HuH-7 (cell line): ENCODE data around the gene KLHL29.

ENCODE experiments used
- DNase-seq: peaks from one replicate; pipeline ENCODE4 v3.0.0; 2011; ENCODE audit warnings: low spot score

KLHL29 gene

DNA sequence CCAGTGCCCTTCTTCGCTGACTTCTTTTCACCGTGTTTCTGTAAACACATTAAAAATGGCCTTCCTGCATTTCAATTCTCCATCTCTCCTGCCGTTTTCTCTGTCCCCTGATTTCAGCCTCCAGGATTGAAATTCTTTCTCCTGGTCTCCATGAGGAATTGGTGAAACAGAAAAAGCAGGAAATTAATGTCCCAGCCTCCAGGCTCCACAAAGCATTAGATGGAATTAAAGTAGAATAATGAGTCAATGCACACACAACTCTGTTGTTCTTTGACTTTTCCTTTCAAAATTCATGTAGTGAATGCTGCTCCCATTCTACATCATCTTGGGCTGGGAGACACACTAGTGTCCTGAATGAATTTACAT is 209.5 kb downstream of the KLHL29 start:
- no peak for DNase-seq

DNA sequence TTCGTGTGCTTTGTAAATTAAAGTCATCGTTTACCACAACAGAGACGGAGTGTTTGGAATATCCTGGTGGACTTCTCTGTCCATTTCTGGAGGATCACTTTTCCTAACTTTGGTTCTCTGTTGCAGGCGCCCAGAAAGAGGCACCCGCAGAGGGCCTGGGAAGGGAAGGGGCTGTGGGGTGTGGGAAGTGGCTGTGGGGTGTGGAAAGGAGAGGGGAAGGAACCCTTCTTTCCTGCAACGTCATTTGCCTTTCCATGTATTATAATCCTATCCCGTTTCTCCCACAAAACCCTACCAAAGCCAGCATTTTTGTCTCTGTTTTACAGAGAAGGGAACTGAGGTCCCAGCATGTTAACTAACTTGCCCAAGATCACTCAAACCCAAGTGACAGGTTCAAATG is 210.0 kb downstream of the KLHL29 start:
- DNase-seq: no peak

DNA sequence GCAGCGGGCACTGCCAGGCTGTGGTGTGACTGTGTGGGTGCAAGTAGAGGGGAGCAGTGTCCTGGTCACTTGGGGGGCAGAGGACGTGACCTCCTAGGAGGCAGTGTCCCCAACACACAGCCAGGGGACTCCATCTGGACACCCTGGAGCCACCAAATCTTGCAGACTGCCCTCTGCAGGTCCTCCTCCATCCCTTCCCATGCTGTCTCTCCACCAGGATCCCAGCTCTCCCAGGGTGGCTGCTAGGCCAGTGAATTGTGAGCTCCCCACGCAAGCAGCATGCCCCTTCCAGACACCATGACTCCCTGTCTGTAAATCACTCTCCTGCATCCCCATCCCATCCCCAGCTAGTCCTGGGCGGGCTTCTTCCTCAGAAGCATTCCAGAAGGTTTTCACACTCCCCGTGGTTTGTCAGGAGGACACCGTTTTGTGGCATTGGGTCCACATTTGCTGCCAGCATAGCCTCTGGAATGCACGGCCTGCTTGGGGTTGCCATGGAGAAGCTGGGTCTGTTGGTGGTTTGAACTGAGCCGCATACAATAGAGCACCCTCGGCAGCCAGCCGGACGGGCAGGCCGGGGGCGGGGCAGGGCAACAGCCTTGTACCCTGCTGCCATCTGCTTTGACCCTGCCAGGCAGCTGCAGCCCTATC is 210.7 kb downstream of the KLHL29 start:
- DNase-seq: no peak

DNA sequence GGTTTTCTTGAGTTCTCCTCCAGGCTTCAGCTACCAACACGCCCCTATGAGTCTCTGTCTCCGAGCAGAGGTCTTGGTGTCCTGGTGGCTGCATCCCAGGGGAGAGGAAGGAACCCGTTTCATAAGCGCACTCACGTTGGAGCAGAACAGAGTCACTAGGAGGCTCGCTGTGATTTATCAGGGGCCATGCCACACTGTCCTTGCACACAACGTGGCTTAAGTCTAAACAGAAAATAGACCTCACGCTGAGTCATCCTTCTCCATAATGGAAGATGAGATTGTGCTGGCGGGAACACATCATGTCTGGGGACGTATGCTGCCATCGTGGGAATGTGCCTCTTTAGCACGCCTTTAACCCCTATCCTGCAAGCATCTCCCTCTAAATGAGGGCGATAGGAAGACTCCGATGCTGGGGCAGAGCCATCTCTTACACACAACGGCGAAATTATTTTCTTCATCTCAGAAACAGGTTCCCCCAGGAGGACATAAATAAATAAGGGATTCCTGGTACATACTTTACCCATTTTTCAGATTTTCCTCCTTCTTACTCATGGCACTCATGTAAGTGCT is 211.4 kb downstream of the KLHL29 start:
- DNase-seq: no peak

DNA sequence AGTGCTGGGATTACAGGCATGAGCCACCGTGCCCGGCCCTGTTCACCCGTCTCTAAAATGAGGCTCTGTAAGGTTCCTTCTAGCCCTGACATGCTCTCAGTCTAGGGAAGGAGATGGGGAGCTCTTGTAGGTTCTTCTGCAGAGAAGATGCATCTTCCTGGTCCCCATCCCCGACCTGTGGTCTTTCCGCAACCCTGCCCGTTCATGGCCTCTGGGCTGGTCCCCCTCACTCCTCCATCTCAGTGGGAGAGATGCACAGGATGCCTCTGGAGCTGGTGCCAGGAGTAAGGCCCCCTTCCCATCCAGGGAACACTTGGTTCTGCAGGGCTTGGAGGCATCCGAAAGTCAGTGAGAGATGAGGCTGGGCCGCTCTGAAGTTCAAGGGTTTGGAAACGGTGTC is 212.7 kb downstream of the KLHL29 start:
- DNase-seq: no peak

DNA sequence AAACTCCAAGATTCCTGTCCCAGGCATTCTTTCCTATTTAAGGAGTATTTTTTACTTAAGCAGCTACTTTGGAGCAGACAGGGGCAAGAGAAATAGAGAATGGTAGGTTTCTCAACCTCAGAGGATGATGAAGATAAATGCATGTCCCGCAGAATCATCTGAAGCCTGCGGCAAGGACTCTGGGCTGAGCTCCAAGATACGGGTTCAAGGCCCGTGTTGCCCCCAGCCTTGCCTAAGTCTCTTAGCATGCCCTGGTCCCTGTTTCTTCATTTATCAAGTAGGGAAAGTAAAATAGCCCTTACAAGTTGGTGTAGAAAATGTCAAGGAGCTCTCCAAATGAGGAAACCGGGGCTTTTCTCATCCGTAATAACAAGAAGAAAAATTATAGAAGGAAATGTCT is 214.0 kb downstream of the KLHL29 start:
- no peak for DNase-seq

DNA sequence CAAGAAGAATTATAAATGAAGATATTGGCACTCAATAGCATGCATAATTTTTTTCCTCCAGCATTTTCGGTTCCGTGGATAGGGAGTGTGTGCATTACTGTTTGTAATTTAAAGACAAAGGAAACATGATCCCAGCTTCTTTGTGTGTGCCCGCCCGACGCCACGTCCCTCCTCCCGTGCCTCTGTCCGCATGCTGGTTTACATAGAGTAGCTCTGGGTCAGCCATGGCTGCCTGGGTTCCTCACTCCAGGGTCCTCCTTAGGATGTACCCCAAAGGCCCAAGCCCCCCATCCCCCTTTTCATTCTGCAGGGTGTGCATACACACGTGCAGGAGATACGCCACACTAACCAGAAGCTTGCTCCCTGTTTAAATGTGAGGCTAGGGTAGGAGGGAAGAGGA is 214.7 kb downstream of the KLHL29 start:
- DNase-seq: no peak

DNA sequence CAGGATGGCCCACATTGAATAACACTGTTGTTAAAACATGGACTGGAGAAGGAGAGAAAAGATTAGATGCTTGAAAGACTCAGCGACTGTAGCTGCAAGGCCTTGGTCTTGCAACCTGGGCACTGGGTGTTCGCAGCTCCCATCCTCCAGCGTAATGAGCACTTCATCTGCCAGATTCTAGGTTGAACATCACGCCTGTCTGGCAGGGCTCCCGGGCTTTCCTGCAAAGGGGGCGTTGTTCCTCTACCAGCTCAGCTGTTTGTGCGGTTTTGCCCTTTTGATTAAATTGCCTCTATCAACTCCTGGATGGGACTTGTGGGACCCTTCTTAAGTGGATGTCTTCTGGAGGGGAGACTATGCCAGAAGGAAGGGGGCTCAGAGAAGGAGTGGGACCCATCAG is 215.4 kb downstream of the KLHL29 start:
- no peak for DNase-seq

DNA sequence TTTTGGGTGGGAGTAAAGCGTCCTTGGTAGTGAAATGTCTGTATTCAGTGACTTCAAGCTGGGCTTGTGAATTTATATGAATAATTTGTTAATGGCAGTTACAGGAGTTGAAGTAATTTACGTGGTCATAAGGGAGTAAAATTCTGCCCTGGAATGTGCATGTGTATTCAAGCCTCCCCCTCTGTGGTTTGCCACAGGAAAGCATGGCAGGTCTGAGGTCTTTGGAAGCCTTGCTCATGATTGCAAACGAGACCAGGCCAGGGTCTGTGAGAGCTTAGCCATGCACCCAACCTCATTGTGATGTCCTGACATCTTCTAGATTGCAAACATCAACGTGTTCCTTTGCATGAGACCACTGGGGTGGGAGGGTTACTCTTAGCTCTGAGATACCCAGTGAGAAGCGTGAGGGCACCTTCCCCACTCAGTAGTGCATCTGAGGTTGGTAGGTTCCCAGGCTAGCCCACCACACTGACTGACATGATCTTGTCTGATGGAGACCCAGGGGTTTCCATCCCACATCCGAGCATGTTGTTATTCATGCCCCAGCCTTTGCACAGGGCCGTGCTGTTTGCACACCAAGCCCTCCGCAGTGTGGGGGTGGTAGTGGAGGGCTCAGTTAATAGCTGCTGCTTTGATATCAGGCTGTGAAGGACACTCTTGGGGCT is 216.5 kb downstream of the KLHL29 start:
- no peak for DNase-seq

DNA sequence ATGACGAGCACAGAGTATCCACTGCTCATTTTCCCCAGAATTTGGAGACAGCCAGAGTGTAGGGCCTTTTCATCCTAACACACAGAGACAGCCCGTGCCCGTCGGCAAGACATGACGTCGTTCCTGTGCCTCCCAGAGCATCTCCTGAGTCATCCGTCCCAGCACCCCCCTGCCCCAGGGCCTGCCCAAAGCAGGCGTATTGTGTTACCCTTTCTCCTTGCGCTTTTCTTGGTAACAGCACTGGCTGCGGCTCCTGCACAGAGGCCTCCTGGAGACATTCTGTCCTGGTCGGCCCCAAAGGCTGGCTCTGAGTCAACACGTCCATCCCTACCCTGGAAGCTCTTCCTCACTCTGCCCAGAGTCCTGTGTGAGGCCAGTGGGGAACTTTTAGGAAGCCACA is 217.1 kb downstream of the KLHL29 start:
- DNase-seq: no peak

DNA sequence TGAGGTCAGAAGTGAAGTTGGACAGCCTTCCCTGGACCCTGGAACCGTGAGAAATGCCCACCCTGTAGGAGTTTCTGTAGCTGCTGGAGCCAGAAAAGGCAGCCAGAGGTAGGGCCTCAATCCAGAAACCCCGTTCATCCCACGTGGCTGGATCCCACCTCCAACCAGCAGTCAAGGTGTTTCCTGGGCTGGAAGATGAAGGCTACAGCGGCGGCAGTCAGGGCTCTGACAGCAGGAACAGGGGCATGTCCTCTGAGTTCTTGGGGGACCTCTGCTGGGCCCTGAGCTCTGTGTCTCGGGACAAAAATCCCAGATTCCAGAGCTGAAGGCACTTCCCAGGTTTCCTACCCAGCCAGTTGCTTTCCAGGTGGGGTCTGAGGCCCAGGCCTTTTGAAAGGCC is 218.2 kb downstream of the KLHL29 start:
- DNase-seq: no peak

DNA sequence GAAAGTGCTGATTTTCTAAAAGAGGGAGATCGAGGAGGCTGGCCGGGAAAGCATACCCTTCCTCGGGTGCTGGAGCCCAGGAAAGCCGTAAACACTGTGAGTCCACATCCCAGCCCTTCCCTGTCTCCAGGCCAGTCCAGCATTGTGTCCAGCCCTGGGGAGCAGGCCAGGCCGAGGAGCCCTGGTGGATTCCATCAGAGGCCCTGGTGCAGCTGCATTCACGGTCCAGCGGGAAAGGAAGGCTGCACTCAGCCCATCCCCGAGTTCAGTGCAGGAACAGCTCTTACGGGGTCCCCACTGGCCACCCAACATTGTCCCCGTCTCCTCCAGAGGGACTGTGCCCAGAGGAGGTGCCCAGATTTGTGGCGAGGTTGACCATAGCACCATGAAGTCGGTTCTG is 218.6 kb downstream of the KLHL29 start:
- no peak for DNase-seq

DNA sequence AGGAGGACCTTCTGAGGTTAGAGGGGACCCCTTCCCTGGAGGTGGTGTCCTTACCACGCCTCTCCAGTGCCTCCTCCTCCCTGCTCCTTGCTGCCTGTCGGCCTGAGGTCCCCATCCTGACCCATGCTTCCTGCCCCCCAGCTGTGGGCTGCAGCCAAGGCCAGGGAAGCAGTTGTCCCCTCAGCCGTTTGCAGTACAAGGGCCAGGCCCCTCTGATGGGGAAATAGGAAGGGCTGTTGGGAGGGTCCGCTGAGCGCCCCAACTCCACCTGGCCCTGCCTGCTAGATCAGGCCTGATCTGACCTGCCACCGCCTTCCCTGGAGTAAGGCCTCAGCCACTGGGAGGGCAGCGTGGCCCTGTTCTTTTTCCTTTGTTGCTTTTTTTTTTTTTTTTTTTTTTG is 219.8 kb downstream of the KLHL29 start:
- DNase-seq: no peak

DNA sequence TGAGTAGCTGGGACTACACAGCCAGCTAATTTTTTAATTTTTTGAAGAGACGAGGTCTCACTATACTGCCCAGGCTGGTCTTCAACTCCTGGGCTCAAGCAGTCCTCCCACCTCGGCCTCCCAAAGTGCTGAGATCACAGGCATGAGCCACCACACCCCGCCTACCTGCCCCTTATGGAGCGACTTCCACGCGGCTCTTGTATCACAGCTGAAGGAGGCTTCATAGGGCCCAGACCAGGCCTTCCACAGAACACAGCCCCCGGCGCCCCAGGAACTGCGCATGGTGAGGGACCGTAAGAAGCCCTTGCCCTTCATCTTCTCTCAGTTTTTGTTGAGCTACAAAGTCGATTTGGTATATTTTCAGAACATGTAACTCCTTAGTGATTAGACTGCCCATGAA is 220.3 kb downstream of the KLHL29 start:
- DNase-seq: no peak

DNA sequence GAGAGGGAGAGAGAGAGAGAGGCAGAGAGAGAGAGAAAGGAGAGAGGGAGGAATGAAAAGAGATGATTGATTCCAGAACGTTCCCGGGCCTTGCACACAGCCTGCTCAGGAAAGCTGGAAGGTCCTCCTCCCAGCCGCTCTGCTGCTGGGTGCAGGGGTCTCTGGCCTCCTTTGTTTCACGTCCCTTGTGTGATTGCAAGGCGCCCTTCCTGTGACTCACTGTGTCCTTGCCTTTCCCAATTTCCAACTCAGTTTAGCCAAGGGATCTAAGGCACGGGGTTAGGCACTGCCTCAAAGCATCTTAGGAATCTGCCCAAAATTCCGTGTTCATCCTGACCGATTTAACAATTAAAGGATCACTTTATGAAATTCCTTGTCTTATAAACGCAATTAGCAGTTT is 221.2 kb downstream of the KLHL29 start:
- DNase-seq: no peak

DNA sequence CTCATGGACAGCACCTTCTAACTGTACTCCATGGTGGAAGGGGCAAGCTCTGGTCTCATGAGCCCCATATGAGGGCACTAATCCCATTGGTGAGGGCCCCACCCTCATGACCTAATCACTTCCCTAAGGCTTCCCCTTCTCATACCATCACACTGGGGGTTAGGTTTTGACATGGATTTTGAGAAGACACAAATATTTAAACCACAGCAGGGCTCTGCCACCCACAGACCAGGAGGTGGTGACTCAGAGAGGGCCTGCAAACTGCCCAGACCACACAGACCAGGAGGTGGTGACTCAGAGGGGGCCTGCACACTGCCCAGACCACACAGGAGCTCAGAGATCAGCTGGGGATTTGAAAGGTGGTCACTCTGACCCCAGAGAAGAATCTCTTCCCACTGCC is 222.0 kb downstream of the KLHL29 start:
- DNase-seq: no peak

DNA sequence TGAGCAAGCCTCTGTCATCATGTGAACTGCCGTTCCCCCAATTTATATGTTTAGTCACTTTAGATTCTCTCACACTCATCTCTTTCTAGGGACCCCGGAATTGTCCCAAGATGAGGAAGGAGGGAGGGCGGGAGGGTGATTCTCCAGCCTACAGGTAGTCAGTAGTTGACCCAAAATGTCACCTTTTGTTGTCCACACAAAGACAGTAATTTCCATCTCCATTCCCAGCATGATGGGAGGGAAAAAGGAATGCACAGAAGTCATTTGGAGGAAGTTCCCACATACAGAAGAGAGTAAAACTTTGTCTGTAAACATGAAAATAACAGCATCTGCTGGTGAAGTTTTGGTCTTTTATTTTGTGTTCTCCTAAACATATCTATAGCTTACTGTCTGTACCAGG is 222.9 kb downstream of the KLHL29 start:
- DNase-seq: no peak

DNA sequence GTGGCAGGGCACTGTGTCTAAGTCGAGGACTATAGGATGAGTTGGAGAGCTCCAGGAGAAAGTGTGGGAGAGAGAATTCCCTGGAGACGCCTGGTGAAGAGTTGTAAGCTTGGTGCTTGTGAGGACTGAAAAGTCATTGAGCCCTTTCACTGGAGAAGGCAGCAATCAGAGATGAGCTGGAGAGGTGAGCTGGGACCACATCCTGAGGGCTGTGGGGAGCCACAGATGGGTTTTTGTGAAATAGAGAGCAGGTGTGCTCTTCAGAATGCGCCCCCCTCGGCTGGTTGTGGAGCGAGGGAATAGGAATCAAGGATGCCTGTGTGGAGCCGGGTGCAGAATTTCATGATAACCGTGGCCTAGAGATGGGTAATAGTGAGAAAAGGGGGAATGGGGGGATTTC is 224.3 kb downstream of the KLHL29 start:
- no peak for DNase-seq

DNA sequence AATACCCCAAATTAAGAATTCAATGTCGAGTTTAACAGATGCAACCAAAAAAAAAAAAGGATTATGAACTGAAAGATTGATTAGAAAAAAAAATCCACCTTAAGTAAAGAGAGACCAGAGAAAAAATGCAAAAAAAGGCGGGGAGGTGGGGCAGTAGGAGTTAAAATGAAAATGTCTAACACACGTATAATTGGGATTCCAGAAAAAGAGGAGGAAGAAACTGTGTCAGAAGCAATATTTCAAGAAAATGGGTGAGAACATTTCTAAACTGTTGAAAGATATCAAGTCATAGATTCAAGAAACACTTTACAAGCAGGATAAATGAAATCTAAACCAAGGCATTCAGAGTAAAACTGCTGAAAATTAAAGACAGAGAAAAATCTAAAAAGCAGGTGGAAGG is 226.9 kb downstream of the KLHL29 start:
- DNase-seq: no peak

DNA sequence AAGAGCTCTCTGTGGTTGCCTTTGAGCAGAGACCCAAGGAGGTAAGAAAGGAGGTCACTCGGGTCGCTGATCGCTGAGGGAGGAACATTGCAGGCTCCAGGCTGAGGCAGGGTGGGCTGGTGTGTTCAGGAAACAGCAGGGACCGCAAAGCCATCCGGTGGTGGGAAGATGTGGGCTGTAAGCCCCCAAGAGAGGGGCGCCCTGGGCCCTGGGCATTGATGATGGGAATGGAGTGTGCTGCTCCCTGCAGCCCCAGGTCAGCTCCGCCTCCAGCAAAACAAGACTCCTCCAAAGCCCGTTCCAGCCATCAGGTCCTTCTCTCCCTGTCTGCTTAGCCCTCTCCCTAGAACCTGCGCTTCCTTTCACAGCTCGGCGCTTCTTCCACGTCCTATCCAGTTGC is 229.7 kb downstream of the KLHL29 start:
- no peak for DNase-seq

DNA sequence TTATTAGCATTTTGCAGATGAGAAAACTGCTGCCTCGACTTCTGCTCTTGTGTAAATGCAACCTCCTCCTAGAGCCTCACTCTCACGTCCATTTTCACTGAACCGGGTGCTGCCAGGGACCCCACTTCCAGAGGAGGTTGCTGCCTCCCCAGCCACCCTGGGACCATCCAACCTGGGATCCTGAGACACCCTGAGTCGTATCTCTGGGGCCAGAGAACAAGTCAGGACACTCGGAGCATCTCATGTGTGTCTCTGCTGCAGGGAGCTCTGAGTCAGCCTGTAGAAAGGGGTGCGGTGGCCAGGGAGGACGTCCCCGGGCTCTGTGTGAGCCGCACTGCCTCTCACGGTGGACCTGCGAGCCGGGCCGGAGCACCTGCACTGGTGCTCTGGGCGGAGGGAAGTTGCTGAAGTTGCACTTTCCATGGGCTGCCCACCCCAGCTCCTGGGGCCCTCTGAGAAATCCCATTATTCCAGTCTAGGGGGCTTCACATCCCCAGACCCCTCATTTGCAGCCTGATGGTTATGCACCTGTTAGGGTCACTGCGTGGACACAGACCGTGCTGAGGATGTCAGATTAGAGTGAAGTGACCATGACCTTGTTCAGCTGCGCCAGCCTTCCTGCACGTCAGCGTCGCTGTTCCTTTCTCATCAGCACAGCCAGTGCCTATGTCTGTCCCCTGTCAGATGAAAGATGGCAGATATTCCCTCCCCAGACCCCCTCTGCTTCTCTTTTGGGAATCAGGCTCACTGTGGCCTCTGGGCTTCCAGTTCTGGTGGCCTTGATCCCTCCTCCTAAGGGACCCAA is 230.4 kb downstream of the KLHL29 start:
- no peak for DNase-seq

DNA sequence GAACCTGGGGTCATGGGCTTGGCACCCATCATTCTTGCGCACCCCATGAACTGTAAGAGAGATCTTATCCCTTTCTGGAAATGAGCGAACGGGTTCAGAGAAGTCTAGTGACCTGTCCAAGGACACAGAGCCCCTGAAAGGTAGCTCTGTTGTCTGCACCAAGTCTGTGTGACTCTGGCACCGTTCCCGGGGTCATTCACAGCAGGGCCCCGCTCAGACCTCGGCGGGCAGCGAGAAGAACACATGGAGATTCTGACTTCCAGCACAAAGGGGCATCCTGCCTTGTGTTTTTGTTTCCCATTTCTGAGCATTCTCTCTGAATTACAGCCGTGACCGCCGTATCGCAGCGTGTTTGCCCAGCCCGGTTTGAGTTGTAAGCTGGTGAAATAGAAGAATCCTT is 231.7 kb downstream of the KLHL29 start:
- DNase-seq: no peak

DNA sequence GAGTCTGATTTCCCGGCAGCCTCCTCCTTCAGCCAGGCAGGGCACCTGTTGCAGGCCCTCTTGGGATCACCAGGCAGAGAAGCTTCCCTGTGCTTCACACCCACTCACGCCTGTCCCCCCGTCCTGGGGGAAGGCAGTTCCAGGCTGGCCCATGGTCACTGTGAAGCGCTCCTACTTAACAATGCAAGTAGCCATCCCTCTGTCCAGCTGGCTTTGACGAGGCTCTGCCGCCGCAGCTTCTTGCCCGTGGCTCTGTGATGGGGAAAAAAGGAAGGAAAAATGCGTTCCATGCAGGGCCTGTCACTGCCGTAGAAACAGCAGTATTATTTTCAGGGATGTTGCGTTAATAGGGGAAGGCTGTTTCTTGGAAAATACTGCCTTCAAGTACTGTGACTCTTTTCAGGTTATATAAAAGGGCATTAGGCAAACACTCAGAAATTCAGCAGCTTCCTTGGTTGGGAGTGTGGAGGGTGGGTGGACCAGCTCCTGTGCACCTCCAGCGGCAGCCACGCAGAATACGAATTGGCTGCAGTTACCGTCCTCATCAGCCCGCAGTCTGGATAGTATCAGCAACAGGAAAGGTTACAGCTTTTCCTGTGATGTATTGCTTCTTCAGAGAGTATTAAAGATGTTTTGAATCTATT is 232.3 kb downstream of the KLHL29 start:
- no peak for DNase-seq
